T-helper 2 cell treated with Interferon-gamma antibody and Interleukin-4, amounts not matched to agents 5 μg/mL and 100 μg/mL, for 36 hours (primary cell): Measurements from ENCODE around the gene ARSB.

Source experiments
- DNase-seq: peaks from one replicate; pipeline ENCODE4 v3.0.0; 2021; ENCODE audit warnings: low spot score
- H3K27ac Mint-ChIP-seq: one replicate; pipeline ENCODE4 v1.8.0; 2021; ENCODE audit warnings: mild to moderate bottlenecking, mixed read lengths
- H3K27me3 Mint-ChIP-seq: one replicate; pipeline ENCODE4 v1.8.0; 2021; ENCODE audit warnings: low read depth, mixed read lengths
- H3K36me3 Mint-ChIP-seq: one replicate; pipeline ENCODE4 v1.8.0; 2021; ENCODE audit warnings: low read depth, mixed read lengths
- H3K4me1 Mint-ChIP-seq: one replicate; pipeline ENCODE4 v1.8.0; 2021; ENCODE audit warnings: low read depth, mixed read lengths
- H3K4me3 Mint-ChIP-seq: one replicate; pipeline ENCODE4 v1.8.0; 2022; ENCODE audit warnings: mild to moderate bottlenecking, moderate library complexity, mixed read lengths
- H3K9me3 Mint-ChIP-seq: one replicate; pipeline ENCODE4 v1.8.0; 2021; ENCODE audit warnings: mixed read lengths

Gene ARSB

DNA sequence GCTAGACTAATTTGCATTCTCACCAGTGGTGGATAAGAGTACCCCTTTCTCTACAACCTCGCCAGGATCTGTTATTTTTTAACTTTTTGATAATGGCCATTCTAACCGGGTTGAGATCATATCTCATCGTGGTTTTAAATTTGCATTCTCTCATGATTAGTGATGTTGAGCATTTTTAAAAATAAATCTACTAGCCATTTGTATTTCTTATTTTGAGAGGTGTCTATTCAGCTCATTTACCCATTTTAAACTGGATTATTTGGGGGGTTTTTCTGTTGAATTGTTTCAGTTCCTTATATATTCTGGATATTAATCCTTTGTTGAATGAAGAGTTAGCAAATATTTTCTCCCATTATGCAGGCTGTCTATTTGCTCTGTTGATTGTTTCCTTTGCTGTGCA lies 139.6 kb downstream of the ARSB start:
- H3K4me3 Mint-ChIP-seq = no peak overlapping the region
- no peak for DNase-seq
- no peak overlapping the region for H3K27ac Mint-ChIP-seq
- H3K9me3 Mint-ChIP-seq = peaks cover under 1% of the 10 kb centered on the region
- H3K27me3 Mint-ChIP-seq = no peaks in the 10 kb centered on the region
- no peaks in the 10 kb centered on the region for H3K4me1 Mint-ChIP-seq
- H3K36me3 Mint-ChIP-seq = no peaks in the 10 kb centered on the region

DNA sequence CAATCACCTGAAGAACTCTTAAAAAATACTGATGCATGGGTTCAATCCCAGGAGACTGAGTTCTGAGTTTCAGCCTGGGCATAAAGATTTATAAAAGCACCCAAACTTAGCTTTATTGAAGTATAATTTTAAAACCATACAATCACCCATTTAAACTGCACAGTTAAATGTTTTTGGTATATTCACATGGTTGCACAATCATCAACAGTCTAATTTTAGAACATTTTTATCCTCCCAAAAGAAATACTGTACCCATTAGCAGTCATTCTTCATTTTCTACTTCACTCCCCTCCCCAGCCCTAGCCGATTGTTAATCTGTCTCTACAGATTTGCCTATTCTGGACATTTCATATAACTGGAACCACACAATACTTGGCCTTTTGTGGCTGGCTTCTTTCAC lies 141.7 kb downstream of the ARSB start:
- Mint-ChIP-seq H3K27me3 (no peaks in the 10 kb centered on the region), H3K27ac (no peak overlapping the region), H3K4me3 (no peak overlapping the region)

DNA sequence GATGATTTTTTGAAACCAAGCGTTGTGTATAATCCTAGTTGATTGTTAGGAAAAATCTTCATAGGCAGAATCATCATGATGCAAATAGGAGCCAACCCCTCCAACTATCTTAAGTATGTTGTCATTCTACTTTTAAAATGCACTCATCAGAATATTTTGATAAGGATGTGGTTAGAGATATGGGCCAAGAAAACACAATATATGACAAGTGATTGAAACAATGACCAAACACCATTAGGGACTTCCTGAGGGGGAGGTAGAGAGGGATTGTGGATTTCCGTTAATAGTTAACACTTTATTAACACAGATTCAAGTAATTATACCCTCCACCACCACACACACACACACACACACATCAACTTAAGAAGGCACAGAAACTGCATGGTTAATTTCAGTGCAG lies 143.3 kb downstream of the ARSB start:
- Mint-ChIP-seq H3K4me1 (no peaks in the 10 kb centered on the region), H3K9me3 (no peaks in the 10 kb centered on the region), H3K27me3 (no peaks in the 10 kb centered on the region), H3K36me3 (no peaks in the 10 kb centered on the region), H3K27ac (no peak overlapping the region), H3K4me3 (no peak overlapping the region)
- DNase-seq = no peak

More for the DNA sequence above, 141.7 kb downstream of the ARSB start:
- Mint-ChIP-seq H3K36me3 (no peaks in the 10 kb centered on the region), H3K9me3 (no peaks in the 10 kb centered on the region), H3K4me1 (no peaks in the 10 kb centered on the region)
- DNase-seq = no peak

DNA sequence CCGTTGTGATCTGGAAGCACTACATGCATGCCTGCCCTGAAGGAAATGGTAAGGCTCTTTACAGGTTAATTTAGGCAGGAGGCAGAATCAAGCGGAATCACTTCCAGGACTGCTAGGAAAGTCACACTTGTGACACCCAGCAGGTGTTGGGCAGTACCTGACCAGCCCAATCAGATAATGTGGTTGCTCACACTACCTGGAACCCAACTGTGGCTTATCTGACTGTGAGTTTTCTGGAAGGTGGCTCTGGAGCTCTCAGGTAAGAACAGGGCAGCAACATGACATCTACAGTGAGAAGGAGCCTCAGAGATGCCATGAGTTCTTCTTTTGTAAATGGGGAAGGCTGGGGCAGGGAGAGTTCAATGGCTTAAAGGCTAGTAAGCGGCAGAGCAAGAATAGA lies 146.4 kb downstream of the ARSB start:
- H3K36me3 Mint-ChIP-seq = no peaks in the 10 kb centered on the region
- no peak overlapping the region for H3K27ac Mint-ChIP-seq
- H3K4me3 Mint-ChIP-seq = no peak overlapping the region
- no peaks in the 10 kb centered on the region for H3K4me1 Mint-ChIP-seq
- no peaks in the 10 kb centered on the region for H3K27me3 Mint-ChIP-seq
- DNase-seq = no peak
- H3K9me3 Mint-ChIP-seq = no peaks in the 10 kb centered on the region

DNA sequence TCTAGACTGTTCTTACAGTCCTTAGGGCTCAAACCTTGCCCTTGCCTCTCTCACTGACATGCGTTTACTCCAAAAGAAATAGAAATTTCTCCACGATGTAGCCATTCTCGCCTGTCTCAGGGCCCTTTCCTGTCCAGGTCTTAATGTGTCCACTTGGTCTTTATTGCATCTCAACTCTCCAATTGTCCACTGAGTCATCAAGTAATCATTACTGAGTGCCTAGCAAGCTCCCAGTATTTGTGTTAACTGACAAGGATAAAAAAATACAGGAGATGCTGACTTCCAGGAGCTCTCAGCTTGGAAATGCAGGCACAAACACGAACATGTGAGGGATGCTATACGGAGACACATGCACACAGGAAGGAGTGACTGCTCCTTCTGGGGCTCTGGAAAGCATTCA lies 147.3 kb downstream of the ARSB start:
- Mint-ChIP-seq H3K4me1 (no peaks in the 10 kb centered on the region), H3K9me3 (no peaks in the 10 kb centered on the region), H3K27ac (no peak overlapping the region), H3K36me3 (no peaks in the 10 kb centered on the region), H3K27me3 (no peaks in the 10 kb centered on the region), H3K4me3 (no peak overlapping the region)
- no peak for DNase-seq

DNA sequence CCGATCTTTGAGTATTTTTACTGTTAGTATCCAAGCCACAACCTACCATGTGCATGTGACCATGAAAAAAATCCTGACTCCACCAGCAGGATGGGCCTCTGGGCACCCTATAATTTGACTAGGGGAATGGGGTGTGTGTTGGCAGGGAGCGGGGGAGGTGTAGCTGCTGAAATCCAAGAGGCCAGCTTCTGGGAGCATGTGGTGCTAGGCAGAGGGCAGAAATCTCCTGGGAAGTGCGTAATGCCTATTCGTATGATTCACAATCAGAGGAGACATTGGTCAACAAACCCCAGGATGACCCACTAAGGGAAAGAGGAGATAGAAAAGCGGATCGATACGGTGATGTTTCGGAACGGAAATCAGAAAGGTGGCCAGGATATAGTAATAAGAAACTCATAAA lies 149.9 kb downstream of the ARSB start:
- H3K27me3 Mint-ChIP-seq = no peaks in the 10 kb centered on the region
- H3K27ac Mint-ChIP-seq = no peak overlapping the region
- no peaks in the 10 kb centered on the region for H3K9me3 Mint-ChIP-seq
- DNase-seq = no peak
- no peaks in the 10 kb centered on the region for H3K4me1 Mint-ChIP-seq
- H3K36me3 Mint-ChIP-seq = no peaks in the 10 kb centered on the region
- no peak overlapping the region for H3K4me3 Mint-ChIP-seq

DNA sequence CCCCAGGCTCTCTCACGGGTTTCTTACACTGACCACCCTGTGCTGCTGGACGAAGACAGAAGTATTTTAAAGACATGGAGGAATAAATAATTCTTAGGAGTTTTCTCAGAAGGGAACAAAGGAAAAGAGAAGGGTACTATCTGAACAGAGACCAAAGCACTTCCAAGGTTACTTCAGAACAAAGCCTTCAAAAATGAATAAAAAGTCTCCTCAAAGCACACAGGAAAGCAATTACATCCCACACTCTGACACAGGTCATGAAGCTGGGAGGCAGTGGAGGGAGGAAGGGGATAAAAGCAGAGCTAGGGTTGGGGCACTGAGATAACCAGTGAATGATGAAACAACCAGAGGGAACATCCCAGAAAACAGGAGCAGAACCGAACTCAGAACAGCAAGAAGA lies 151.8 kb downstream of the ARSB start:
- Mint-ChIP-seq H3K4me3 (no peak overlapping the region), H3K27ac (no peak overlapping the region), H3K9me3 (no peaks in the 10 kb centered on the region), H3K36me3 (no peaks in the 10 kb centered on the region), H3K4me1 (no peaks in the 10 kb centered on the region), H3K27me3 (no peaks in the 10 kb centered on the region)
- no peak for DNase-seq

DNA sequence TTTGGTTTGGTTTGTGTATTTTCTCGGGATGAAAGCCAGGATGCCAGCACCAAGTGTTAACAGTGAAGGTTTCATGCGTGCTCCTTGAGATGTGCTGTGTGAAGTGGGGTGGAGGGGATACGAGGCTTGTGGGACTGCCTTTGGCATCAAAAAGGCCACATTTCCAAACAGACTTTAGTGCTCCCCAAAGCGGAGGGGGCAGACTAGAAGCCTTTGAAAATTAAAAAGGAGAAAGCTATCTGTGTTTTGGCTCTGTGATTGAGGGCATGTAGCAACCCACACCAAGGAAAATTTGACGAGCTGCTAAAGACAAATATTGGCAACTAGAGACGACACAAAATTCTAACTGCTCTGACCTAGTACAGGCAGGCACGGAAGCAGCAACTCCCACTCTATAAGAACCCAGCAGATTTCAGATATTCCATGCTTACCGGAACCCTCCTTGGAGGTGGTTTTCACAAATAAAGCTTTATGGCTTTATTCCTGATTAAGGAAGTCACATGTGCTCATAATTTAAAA lies 154.5 kb downstream of the ARSB start:
- no peaks in the 10 kb centered on the region for H3K36me3 Mint-ChIP-seq
- no peak overlapping the region for H3K4me3 Mint-ChIP-seq
- H3K27me3 Mint-ChIP-seq = no peaks in the 10 kb centered on the region
- H3K27ac Mint-ChIP-seq = no peak overlapping the region
- no peak for DNase-seq
- H3K4me1 Mint-ChIP-seq = no peaks in the 10 kb centered on the region
- no peaks in the 10 kb centered on the region for H3K9me3 Mint-ChIP-seq

DNA sequence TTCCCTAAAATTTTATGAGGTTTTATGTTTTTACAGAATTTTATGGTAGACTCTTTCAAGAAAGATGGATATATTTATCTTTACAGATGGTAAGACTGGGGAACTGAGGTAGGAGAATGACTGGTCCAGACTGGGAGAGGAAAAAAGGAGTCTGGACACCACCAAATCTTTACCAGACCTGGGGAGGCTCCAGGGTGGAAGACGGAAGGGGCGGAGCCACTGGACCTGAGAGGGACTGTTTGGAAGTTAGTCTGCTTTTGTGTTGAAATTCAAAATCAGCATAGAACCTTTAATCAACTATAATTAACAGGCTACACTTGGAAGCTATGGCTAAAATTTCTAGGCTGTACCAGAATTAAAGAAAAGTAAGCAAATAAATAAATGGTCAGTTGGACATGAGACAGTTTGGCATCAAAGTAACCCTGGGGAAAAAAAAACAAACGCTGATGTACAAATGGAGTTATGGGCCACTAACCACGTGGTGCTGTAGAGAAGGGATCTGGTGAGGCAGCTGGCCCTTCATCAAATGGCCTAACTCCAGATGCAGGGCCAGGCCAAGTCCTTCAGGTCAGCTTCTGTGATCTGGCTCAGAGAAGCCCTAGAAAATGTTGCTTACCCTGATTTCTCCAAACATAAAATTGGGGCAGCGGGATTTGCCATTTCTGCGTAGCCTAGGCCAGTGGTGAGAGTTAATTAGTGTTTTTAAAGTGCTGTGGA lies 155.1 kb downstream of the ARSB start:
- no peak overlapping the region for H3K27ac Mint-ChIP-seq
- no peak overlapping the region for H3K4me3 Mint-ChIP-seq
- H3K4me1 Mint-ChIP-seq = no peaks in the 10 kb centered on the region
- no peaks in the 10 kb centered on the region for H3K27me3 Mint-ChIP-seq
- no peaks in the 10 kb centered on the region for H3K36me3 Mint-ChIP-seq
- DNase-seq = no peak
- no peaks in the 10 kb centered on the region for H3K9me3 Mint-ChIP-seq

DNA sequence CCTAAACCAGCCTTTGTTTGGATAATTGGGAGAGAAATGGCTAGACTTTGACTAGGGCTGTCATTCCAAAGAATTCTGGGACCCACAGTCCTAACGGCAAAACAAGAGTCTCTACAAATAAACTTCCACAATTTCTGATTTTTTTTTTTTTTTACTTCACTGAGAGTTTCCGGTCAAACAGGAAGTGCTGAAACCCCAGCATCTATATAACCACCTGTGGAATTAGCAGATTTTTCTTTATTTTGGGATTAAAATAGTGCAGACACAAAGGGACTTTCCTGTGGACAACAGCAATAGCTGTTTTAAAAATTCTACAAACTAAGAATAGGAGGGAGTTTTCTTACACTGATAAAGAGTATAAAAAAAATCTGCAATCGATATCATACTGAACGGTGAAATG lies 157.4 kb downstream of the ARSB start:
- Mint-ChIP-seq H3K27me3 (no peaks in the 10 kb centered on the region), H3K4me3 (no peak overlapping the region), H3K4me1 (no peaks in the 10 kb centered on the region), H3K9me3 (no peaks in the 10 kb centered on the region), H3K27ac (no peak overlapping the region), H3K36me3 (no peaks in the 10 kb centered on the region)
- DNase-seq = no peak

DNA sequence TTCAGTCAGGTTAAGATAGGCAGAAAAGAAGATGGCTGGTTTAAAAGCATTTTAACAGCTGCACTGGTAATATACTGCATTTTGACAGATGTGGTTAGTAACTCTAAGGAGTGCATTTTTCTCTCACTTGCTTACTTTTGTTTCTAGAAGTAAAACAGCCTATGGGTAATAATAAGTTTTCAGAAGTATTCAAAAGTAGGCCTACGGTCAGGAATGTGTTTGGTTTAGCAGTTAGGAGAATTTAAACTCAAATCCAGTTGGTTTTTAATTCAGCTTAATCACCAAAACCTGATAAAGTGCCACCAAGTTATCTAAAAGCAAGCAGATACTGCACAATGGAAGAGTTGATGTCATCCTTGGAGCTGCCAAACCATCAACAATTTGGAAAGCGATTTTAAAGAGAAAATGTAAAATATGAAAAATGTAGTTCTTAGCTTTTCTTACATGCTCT lies 160.3 kb downstream of the ARSB start:
- Mint-ChIP-seq H3K4me1 (no peaks in the 10 kb centered on the region), H3K4me3 (no peak overlapping the region)

DNA sequence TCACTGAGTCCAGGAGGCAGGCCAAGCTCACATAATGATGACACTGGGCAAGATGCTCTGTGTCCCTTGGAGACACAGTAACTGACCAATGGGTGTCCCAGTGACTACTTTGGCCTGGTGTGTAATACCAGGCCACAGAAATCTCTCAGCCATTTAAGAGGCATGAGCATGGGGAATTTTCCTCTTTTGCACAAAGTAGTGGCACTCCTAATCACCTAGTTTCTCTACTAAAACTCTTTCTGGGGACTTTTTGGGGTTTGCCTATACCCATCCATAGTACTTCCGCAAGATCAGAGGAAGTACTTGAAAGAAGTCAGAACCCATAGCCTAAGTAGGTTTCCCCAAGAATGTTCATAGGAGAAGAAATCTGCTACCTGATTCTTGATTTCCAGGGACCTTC lies 161.9 kb downstream of the ARSB start:
- no peaks in the 10 kb centered on the region for H3K4me1 Mint-ChIP-seq
- no peak overlapping the region for H3K4me3 Mint-ChIP-seq

More for the DNA sequence above, 160.3 kb downstream of the ARSB start:
- no peak for DNase-seq
- H3K27ac Mint-ChIP-seq = no peak overlapping the region
- no peaks in the 10 kb centered on the region for H3K9me3 Mint-ChIP-seq
- H3K27me3 Mint-ChIP-seq = no peaks in the 10 kb centered on the region
- H3K36me3 Mint-ChIP-seq = no peaks in the 10 kb centered on the region

DNA sequence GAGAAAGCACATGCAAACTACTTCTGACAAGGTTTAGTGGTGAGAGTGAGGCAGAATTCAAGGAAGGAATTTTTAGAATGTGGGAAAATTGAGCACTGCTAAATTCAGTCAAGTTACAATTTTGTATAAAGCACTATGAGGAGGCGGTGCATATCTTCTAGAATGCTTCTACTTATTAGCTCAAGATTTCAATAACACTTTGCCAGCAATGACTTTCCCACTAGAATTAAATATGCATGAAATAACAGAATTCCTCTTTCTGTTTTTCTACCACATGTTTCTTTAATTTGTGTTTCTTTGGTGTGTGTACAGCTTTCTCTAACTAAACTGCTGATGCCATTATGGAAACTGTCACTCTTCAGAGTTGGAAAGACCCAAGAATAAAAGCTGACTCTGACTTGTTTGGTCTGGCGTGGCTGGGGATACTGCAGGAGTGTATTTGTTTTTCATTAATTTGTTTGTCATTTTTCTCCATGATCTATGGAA lies 163.5 kb downstream of the ARSB start:
- DNase-seq = no peak
- Mint-ChIP-seq H3K4me1 (no peaks in the 10 kb centered on the region), H3K9me3 (no peaks in the 10 kb centered on the region), H3K27me3 (no peaks in the 10 kb centered on the region), H3K4me3 (no peak overlapping the region), H3K36me3 (no peaks in the 10 kb centered on the region), H3K27ac (no peak overlapping the region)

More for the DNA sequence above, 161.9 kb downstream of the ARSB start:
- no peaks in the 10 kb centered on the region for H3K36me3 Mint-ChIP-seq
- no peaks in the 10 kb centered on the region for H3K9me3 Mint-ChIP-seq
- no peaks in the 10 kb centered on the region for H3K27me3 Mint-ChIP-seq
- DNase-seq = no peak
- H3K27ac Mint-ChIP-seq = no peak overlapping the region

DNA sequence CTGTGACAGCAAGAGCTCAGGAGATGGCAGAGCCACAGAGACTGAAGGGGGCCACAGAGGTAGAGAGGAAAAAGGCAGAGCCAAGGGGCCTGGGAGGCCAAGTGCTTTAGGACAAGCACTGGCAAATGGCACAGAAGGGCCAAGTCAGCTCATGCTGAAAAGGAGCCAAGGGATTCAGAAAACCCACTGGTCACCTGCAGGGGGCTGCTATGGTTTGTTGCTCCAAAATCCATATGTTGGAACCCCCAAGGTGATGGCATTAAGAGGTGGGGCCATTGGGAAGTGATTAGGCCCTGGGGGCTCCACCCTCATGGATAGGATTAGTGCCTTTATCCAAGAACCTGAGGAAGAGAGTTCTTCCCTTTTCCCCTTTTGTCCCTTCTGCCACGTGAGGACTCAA lies 165.4 kb downstream of the ARSB start:
- H3K4me3 Mint-ChIP-seq = no peak overlapping the region
- H3K36me3 Mint-ChIP-seq = no peaks in the 10 kb centered on the region
- H3K27me3 Mint-ChIP-seq = no peaks in the 10 kb centered on the region
- DNase-seq = no peak
- H3K9me3 Mint-ChIP-seq = no peaks in the 10 kb centered on the region
- H3K4me1 Mint-ChIP-seq = no peaks in the 10 kb centered on the region
- no peak overlapping the region for H3K27ac Mint-ChIP-seq

DNA sequence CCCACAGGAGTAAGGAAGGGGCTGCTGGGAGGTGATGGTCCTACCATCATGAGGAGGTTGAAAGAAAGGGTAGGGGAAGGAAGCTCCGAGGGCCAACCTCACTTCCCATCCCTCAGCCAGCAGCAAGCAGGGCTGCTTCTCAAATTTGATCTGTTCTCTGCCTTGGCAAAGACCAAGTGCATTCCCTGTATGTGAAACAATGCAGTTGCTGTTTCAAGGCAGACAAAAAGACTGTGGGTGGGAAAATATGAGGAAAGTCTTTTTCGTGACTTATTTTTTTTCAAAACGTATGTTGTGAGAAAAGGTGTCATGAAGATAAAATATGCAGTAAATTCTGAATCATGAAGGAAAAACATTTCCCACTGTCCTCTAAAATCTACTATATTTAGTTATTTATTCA lies 165.9 kb downstream of the ARSB start:
- no peak for DNase-seq
- no peak overlapping the region for H3K4me3 Mint-ChIP-seq
- H3K27ac Mint-ChIP-seq = no peak overlapping the region
- H3K4me1 Mint-ChIP-seq = no peaks in the 10 kb centered on the region
- H3K36me3 Mint-ChIP-seq = no peaks in the 10 kb centered on the region
- H3K27me3 Mint-ChIP-seq = no peaks in the 10 kb centered on the region
- H3K9me3 Mint-ChIP-seq = no peaks in the 10 kb centered on the region
